Esophagus squamous epithelium (tissue), 5 donors: ENCODE measurements around the gene PDE7B. TPM values are rescaled to one million over a fixed set of nuclear protein-coding genes. Genes with fewer than 3 reads are reported as not detected.
"Not testable (repeated sequence)": the region's sequence is repeated elsewhere in the genome, so short reads cannot be mapped to it uniquely, and the experiment has no call there.

ENCODE experiments used
- DNase-seq: peaks from one replicate; lab custom pipeline; 2025; lab: John Stamatoyannopoulos, UW
- H3K27ac ChIP-seq, 4 donors: fragments of 200-600 bp; sonication (generic); one replicate each; pipeline ENCODE4 v1.5.1; 2016 to 2019; ENCODE audit warnings: mild to moderate bottlenecking in 1 of 4
- H3K27me3 ChIP-seq, 4 donors: fragments of 200-600 bp; sonication (generic); 1 replicate in 3 of 4; 2 replicates in 1 of 4; pipeline versions ENCODE4 v1.5.1 to v1.6.0; 2017 to 2021; ENCODE audit warnings: antibody characterized with exemption in 1 of 4
- H3K36me3 ChIP-seq, 3 donors: fragments of 200-600 bp; sonication (generic); one replicate each; pipeline ENCODE4 v1.5.1; 2016 to 2019
- H3K4me1 ChIP-seq, 3 donors: fragments of 200-600 bp; sonication (generic); one replicate each; pipeline ENCODE4 v1.5.1; 2017 to 2019
- H3K4me3 ChIP-seq, 4 donors: fragments of 200-600 bp; sonication (generic); 1 replicate in 3 of 4; 2 replicates in 1 of 4; pipeline ENCODE4 v1.5.1; 2016 to 2019; ENCODE audit warnings: mild to moderate bottlenecking in 2 of 4, moderate library complexity in 1 of 4
- H3K9me3 ChIP-seq, 3 donors: fragments of 200-600 bp; sonication (generic); one replicate each; pipeline ENCODE4 v1.5.1; 2016 to 2019
- CTCF ChIP-seq, 6 experiments: fragments of 450-650 bp in 4 of 6; fragments of 200-600 bp in 2 of 6; sonication (generic) in 2 of 6; IDR thresholded peaks; one replicate each; pipeline ENCODE4 v1.5.1; 2016 to 2019; ENCODE audit warnings: antibody characterized with exemption in 6 of 6, mild to moderate bottlenecking in 4 of 6, moderate library complexity in 4 of 6
- POLR2A ChIP-seq, 4 donors: fragments of 450-650 bp; IDR thresholded peaks; one replicate each; pipeline ENCODE4 v1.6.1; 2017; ENCODE audit warnings: antibody characterized with exemption in 4 of 4, mild to moderate bottlenecking in 4 of 4, moderate library complexity in 3 of 4
- WGBS, 2 donors: methylation state at CpG; one replicate each; pipeline ENCODE4 v1.1.5; 2018; 5-methylcytosine and 5-hydroxymethylcytosine counted together
- intact Hi-C: fragments of 100-400 bp; cut with DNase I; formaldehyde crosslinking; loops from one replicate; pipeline ENCODE4 v1.15.0; 2022
- total RNA-seq, 4 donors: library from RNA; depleted of rRNA; stranded (reverse); fragments of >200 nt; gene quantifications; one replicate each; pipeline ENCODE4 v1.1.0, GENCODE V29; 2016
- donor health status: DM: yes; HTN: yes; CAD: no.

Gene PDE7B
- total RNA-seq, 4 donors from 2014 or later = 0.08 to 6.1 (median 0.47) TPM

GRCh38 chr6:135853986-135854385 lies 2.5 kb downstream of the PDE7B start:
- Histone ChIP-seq H3K36me3 (no peaks in the 10 kb centered on the region), H3K4me1 (peaks cover 0 to 19% (median 0%) of the 10 kb centered on the region in 3 donors), H3K27ac (no peak overlapping the region), H3K27me3 (no peaks in the 10 kb centered on the region), H3K4me3 (peak overlapping the region in 1 of 4 donors; percentile 55), H3K9me3 (no peaks in the 10 kb centered on the region)
- intact Hi-C loops = no loop called here
- TF ChIP-seq CTCF (IDR thresholded peaks at IDR 0.05) (no peak), POLR2A (IDR thresholded peaks at IDR 0.05) (no peak)
- WGBS, 2 donors = 48 to 69% methylated on average over 1 of the region's 1 CpG
- DNase-seq = no peak

- intact Hi-C loops = no loop called here
- no peaks in the 10 kb centered on the region for H3K36me3 ChIP-seq
- peaks cover 0 to 19% (median 0%) of the 10 kb centered on the region in 3 donors for H3K4me1 ChIP-seq
- WGBS, 2 donors = 82 to 90% methylated on average over 2 of the region's 2 CpGs
- no peaks in the 10 kb centered on the region for H3K27me3 ChIP-seq
- H3K4me3 ChIP-seq = no peak overlapping the region
- H3K27ac ChIP-seq = no peak overlapping the region
- no peak for TF ChIP-seq POLR2A (IDR thresholded peaks at IDR 0.05)
- no peak for TF ChIP-seq CTCF (IDR thresholded peaks at IDR 0.05)
- DNase-seq = no peak
- no peaks in the 10 kb centered on the region for H3K9me3 ChIP-seq
Measured at GRCh38 chr6:135854799-135855198, 3.3 kb downstream of the PDE7B start.

GRCh38 chr6:135858931-135859330 lies 7.4 kb downstream of the PDE7B start:
- no peak for TF ChIP-seq POLR2A (IDR thresholded peaks at IDR 0.05)
- no peak for TF ChIP-seq CTCF (IDR thresholded peaks at IDR 0.05)
- H3K27me3 ChIP-seq = no peaks in the 10 kb centered on the region
- H3K4me1 ChIP-seq = no peaks in the 10 kb centered on the region
- H3K36me3 ChIP-seq = no peaks in the 10 kb centered on the region
- H3K4me3 ChIP-seq = no peak overlapping the region
- no peak overlapping the region for H3K27ac ChIP-seq
- intact Hi-C loops = no loop called here
- DNase-seq = no peak
- no peaks in the 10 kb centered on the region for H3K9me3 ChIP-seq

DNA sequence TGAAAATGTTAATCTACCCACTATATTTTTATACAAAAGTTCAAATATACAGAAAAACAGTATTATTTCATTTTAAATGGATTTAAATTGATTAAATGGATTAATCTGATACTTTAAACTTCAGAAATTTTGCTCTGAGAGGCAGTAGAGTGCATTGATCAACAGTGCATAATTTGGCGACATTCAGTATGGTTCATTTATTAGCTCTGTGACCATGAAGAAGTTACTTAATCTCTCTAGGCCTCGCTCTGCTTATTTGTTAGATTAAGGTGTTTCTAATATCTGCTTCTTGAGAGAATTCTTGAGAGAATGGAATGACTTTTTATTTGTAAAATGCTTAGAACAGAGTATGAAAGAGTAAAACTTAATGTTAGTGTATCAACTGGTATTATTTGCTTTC lies 8.9 kb downstream of the PDE7B start:
- no peak for TF ChIP-seq POLR2A (IDR thresholded peaks at IDR 0.05)
- TF ChIP-seq CTCF (IDR thresholded peaks at IDR 0.05) = no peak
- Histone ChIP-seq H3K9me3 (no peaks in the 10 kb centered on the region), H3K36me3 (no peaks in the 10 kb centered on the region), H3K27ac (no peak overlapping the region), H3K4me3 (no peak overlapping the region), H3K27me3 (no peaks in the 10 kb centered on the region), H3K4me1 (no peaks in the 10 kb centered on the region)
- intact Hi-C loops = no loop called here
- 92 to 97% methylated on average over 2 of the region's 2 CpGs for WGBS, 2 donors
- DNase-seq = no peak

- no peaks in the 10 kb centered on the region for H3K36me3 ChIP-seq
- no peak overlapping the region for H3K27ac ChIP-seq
- no peaks in the 10 kb centered on the region for H3K4me1 ChIP-seq
- H3K4me3 ChIP-seq = no peak overlapping the region
- H3K27me3 ChIP-seq = no peaks in the 10 kb centered on the region
- no peak for DNase-seq
- intact Hi-C loops = no loop called here
- TF ChIP-seq CTCF (IDR thresholded peaks at IDR 0.05) (no peak), POLR2A (IDR thresholded peaks at IDR 0.05) (no peak)
- H3K9me3 ChIP-seq = no peaks in the 10 kb centered on the region
- WGBS, 2 donors = 62 to 72% methylated on average over 1 of the region's 1 CpG
Measured at GRCh38 chr6:135861189-135861588, 9.7 kb downstream of the PDE7B start.

- 73 to 86% methylated on average over 2 of the region's 2 CpGs for WGBS, 2 donors
- H3K4me3 ChIP-seq, DNase-seq, intact Hi-C loops, H3K27me3 ChIP-seq, H3K9me3 ChIP-seq, H3K36me3 ChIP-seq, H3K4me1 ChIP-seq, H3K27ac ChIP-seq: not testable (repeated sequence)
Measured at GRCh38 chr6:135864929-135865328, 13.4 kb downstream of the PDE7B start.
